IPS DF 19.7 (cell line): Measurements from ENCODE around the gene ZNF717.
A peak's percentile ranks its signal among the peaks of the same experiment; 100 is the strongest.
"Not testable (repeated sequence)": the region's sequence is repeated elsewhere in the genome, so short reads cannot be mapped to it uniquely, and the experiment has no call there.

ENCODE experiments used
- DNase-seq: peaks from one replicate; pipeline ENCODE4 v3.0.0-alpha.2; 2013; ENCODE audit warnings: low read depth, low spot score

ZNF717 gene

GRCh38 chr3:75785081-75785755 is at the start of gene ZNF717:
Gene ZNF717 (minus strand): TSS chr3:75785549. CDS start chr3:75783362, 2,187 bp downstream.
- DNase-seq: not testable (repeated sequence)

DNA sequence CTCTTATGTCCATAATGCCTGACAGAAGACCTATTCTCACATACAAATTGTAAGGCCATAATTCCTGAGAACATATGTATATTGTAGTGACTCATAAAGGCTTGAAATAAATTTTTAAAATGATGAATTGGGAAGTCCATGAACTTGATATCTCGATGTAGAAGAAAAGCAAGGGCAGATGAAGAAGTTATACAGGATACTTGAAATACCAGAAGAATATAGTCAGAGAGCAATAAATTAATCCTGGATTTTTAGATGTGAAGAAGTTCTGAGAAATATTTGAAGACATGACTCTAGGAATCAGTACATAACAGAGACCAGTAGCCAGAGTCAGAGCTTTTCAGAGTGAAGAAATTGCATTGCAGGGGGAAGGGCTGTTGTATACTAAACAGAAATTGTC is 45.7 kb upstream of the ZNF717 start:
- DNase-seq: not testable (repeated sequence)

GRCh38 chr3:75818019-75818418 is 32.7 kb upstream of the ZNF717 start:
- DNase-seq: not testable (repeated sequence)

- DNase-seq: peak; percentile 28
Observed at GRCh38 chr3:75816287-75817180, 31.2 kb upstream of the ZNF717 start.

DNA sequence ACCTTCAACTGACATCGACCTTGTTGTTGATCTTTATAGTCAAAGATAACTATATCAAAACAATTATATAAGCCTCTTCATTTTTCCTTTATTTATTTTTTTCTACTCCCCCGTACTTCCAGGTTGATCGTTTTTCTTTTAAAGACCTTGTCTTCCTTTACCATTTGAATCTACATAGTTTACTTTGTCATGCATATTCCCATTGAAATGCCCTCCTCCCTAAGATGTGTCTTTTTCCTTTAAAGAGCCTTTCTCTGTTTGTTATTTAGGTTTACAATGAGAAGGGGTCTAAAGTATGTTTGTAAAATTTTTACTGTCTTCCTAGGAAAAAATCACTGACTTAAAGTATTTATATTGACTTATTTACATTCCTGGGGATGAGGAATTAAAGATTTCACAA is 29.4 kb upstream of the ZNF717 start:
- DNase-seq: peak; percentile 9

DNA sequence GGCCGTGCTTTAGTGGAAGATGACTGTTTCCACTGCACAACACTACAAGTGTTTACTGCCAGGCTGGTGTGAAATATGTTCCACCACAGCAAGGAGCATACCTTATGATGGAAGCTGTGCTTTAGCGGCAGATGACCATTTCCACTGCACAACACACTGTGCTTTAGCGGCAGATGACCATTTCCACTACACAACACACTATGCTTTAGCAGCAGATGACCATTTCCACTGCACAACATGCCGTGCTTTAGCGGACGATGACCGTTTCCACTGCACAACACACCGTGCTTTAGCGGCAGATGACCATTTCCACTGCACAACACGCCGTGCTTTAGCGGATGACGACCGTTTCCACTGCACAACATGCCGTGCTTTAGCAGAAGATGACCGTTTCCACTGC is 2.8 kb downstream of the ZNF717 start:
- DNase-seq: no peak

DNA sequence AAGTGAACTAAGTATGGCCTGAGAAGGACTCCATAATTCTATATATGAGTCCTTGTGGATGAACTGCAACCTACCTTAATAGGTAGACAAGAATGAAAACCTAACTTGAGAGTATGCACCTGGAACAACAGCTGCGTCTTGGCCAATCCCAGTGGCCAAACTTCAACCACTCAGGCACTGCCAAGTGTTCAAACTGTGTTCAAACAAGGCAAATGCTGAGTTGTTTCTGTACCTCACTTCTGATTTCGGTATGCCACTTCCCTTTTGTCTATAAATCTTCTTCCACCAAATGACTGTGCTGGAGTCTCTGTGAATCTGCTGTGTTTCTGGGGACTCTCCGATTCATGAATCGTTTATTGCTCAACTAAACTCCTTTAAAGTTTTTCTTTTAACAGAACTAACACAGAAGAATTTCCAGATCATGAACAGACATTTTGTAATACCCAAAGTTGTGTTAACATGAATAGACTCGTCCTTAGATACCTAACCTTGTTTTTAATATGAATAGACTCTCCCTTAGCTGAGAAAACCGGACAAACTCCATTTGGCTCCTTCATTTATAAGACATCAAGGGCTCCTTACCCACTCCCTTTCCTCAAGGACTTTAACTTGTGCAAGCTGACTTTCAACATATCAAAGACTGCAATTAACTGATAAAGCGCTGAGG is 4.1 kb downstream of the ZNF717 start:
- DNase-seq: no peak

- not testable (repeated sequence) for DNase-seq
Observed at GRCh38 chr3:75777742-75778141, 7.6 kb downstream of the ZNF717 start.

DNA sequence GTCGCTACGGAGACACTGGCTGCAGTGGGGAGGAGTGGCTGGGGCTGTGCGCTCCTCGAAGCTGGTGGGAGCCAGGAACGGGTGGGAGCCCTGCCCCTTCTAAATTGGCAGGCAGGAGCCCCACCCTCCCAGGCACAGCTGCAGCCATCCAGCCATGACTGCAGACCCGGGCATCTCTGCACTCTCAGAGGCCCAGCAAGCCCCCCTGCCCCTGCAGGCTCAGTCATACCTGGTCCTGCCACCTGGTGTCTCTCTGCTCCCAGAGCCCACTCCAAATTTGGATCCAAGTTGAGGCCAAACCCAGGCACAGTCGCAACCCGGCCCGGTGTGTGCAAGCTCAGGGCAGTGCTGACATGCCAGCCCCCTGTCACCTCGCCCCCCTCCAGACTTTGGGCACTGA is 13.7 kb downstream of the ZNF717 start:
- DNase-seq: not testable (repeated sequence)

DNA sequence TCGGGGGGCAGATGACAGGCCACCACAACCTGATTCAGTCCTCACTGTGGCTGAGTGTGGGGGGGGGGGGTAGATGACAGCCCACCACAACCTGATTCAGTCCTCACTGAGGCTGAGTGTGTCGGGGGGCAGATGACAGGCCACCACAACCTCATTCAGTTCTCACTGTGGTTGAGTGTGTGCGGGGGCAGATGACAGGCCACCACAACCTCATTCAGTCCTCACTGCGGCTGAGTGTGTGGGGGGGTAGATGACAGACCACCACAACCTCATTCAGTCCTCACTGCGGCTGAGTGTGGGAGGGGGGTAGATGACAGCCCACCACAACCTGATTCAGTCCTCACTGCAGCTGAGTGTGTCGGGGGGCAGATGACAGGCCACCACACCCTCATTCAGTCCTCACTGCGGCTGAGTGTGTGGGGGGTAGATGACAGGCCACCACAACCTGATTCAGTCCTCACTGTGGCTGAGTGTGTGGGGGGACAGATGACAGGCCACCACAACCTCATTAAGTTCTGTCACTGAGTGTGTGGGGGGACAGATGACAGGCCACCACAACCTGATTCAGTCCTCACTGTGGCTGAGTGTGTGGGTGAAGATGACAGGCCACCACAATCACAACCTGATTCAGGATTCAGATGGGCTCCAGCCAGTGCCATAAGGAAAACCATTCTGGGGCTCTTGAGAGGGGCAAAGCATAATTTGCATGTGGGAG is 16.9 kb downstream of the ZNF717 start:
- DNase-seq: no peak

- DNase-seq: no peak
Observed at GRCh38 chr3:75737831-75738493, 47.4 kb downstream of the ZNF717 start.

- DNase-seq: no peak
Observed at GRCh38 chr3:75727985-75728384, 57.4 kb downstream of the ZNF717 start.

- DNase-seq: no peak
Observed at GRCh38 chr3:75692061-75692460, 93.3 kb downstream of the ZNF717 start.

GRCh38 chr3:75687323-75687722 is 98.0 kb downstream of the ZNF717 start:
- no peak for DNase-seq
